Upper lobe of left lung (tissue), 4 donors: ENCODE measurements around the gene TAC3.

Experiments used
- EP300 ChIP-seq, 4 donors: sonication (generic); formaldehyde crosslinking; IDR thresholded peaks; one replicate each; pipeline ENCODE4 v1.5.1; 2017; ENCODE audit warnings: antibody characterized with exemption in 4 of 4, control low read depth in 2 of 4
- POLR2A ChIP-seq, 4 donors: fragments of 450-650 bp; IDR thresholded peaks; one replicate each; pipeline ENCODE4 v1.5.1; 2016 to 2017; ENCODE audit warnings: antibody characterized with exemption in 4 of 4, mild to moderate bottlenecking in 2 of 4
- POLR2AphosphoS5 ChIP-seq, 2 donors: sonication (generic); formaldehyde crosslinking; IDR thresholded peaks; one replicate each; pipeline ENCODE4 v1.5.1; 2017; ENCODE audit warnings: antibody characterized with exemption in 2 of 2
- TF ChIP-seq, protein P1 (sequence below), 6 experiments: fragments of 450-650 bp in 4 of 6; fragments of 200-600 bp in 2 of 6; sonication (generic) in 2 of 6; IDR thresholded peaks; one replicate each; pipeline ENCODE4 v1.5.1; 2016 to 2019; ENCODE audit warnings: antibody characterized with exemption in 6 of 6

DNA sequence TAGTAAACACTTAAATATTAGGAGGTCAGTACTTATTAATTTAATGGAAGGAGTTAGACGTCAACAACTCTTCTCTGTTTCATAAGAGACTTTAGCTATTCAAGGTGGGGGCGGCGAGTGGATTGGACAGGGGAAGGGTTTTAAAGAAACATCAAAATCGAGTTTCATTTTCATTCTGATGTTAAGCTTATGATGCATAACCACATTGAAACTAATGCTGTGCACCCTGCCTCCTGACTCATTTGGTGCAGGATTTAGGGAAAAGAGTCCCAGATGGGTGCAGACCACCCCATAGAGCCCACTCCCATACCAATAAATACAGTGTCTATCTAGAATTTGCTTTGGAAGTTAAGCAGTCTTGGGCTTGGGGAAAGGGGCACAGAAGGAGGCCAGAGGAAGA is 17.3 kb downstream of the TAC3 start:
- TF ChIP-seq, protein P1, sequence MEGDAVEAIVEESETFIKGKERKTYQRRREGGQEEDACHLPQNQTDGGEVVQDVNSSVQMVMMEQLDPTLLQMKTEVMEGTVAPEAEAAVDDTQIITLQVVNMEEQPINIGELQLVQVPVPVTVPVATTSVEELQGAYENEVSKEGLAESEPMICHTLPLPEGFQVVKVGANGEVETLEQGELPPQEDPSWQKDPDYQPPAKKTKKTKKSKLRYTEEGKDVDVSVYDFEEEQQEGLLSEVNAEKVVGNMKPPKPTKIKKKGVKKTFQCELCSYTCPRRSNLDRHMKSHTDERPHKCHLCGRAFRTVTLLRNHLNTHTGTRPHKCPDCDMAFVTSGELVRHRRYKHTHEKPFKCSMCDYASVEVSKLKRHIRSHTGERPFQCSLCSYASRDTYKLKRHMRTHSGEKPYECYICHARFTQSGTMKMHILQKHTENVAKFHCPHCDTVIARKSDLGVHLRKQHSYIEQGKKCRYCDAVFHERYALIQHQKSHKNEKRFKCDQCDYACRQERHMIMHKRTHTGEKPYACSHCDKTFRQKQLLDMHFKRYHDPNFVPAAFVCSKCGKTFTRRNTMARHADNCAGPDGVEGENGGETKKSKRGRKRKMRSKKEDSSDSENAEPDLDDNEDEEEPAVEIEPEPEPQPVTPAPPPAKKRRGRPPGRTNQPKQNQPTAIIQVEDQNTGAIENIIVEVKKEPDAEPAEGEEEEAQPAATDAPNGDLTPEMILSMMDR (IDR thresholded peaks at IDR 0.05), result no peak
- TF ChIP-seq POLR2A (IDR thresholded peaks at IDR 0.05) (no peak), EP300 (IDR thresholded peaks at IDR 0.05) (no peak), POLR2AphosphoS5 (IDR thresholded peaks at IDR 0.05) (no peak)
